Activated T-helper 1 cell treated with anti-CD3 and anti-CD28 coated beads, Interleukin-12 subunit alpha, Interleukin-12 subunit beta, Interleukin-2, Interleukin-4 antibody, amounts not matched to agents 30 ng/mL and 10 ng/mL and 1 ng/mL, durations not matched to agents 14 hours and 24 hours and 36 hours (primary cell): ENCODE data around the gene MAP2K3. TPM values are rescaled to one million over a fixed set of nuclear protein-coding genes. Genes with fewer than 3 reads are reported as not detected.
"Not testable (repeated sequence)": the region's sequence is repeated elsewhere in the genome, so short reads cannot be mapped to it uniquely, and the experiment has no call there.

Experiments
- DNase-seq: peaks from one replicate; pipeline ENCODE4 v3.0.0; 2021; ENCODE audit warnings: low spot score
- H3K27ac Mint-ChIP-seq: one replicate; pipeline ENCODE4 v1.8.0; 2021; ENCODE audit warnings: mild to moderate bottlenecking, mixed read lengths
- H3K27me3 Mint-ChIP-seq: one replicate; pipeline ENCODE4 v1.8.0; 2022; ENCODE audit warnings: mild to moderate bottlenecking, moderate library complexity, mixed read lengths; ENCODE audit not compliant: insufficient read depth
- H3K36me3 Mint-ChIP-seq: one replicate; pipeline ENCODE4 v1.8.0; 2021; ENCODE audit warnings: low read depth, mixed read lengths
- H3K4me1 Mint-ChIP-seq: one replicate; pipeline ENCODE4 v1.8.0; 2021; ENCODE audit warnings: low read depth, mixed read lengths
- H3K4me3 Mint-ChIP-seq: one replicate; pipeline ENCODE4 v1.8.0; 2021; ENCODE audit warnings: mild to moderate bottlenecking, moderate library complexity, mixed read lengths
- H3K9me3 Mint-ChIP-seq: one replicate; pipeline ENCODE4 v1.8.0; 2021; ENCODE audit warnings: mixed read lengths
- intact Hi-C: fragments of 100-400 bp; cut with micrococcal nuclease; formaldehyde crosslinking; loops from one replicate; pipeline ENCODE4 v1.15.1; 2024
- total RNA-seq: library from RNA; stranded (reverse); gene quantifications from 2 replicates; pipeline ENCODE4 v1.2.3, GENCODE V29; 2022

MAP2K3 gene
- total RNA-seq, 1 donor from 2014 or later, result 185 TPM

GRCh38 chr17:21298056-21298982 is 13.8 kb downstream of the MAP2K3 start:
- H3K4me3 Mint-ChIP-seq, result no peak overlapping the region
- DNase-seq, result no peak
- no peak overlapping the region for H3K27ac Mint-ChIP-seq
- peaks cover 9% of the 10 kb centered on the region for H3K9me3 Mint-ChIP-seq
- peaks cover 5% of the 10 kb centered on the region for H3K4me1 Mint-ChIP-seq
- peaks cover 23% of the 10 kb centered on the region for H3K36me3 Mint-ChIP-seq
- H3K27me3 Mint-ChIP-seq, result no peaks in the 10 kb centered on the region
- intact Hi-C loops, result no loop called here

GRCh38 chr17:21298983-21299519 is 14.5 kb downstream of the MAP2K3 start:
- no peak for DNase-seq
- Mint-ChIP-seq H3K4me3 (no peak overlapping the region), H3K27ac (no peak overlapping the region), H3K4me1 (peaks cover 5% of the 10 kb centered on the region), H3K27me3 (no peaks in the 10 kb centered on the region), H3K9me3 (peaks cover 9% of the 10 kb centered on the region), H3K36me3 (peaks cover 29% of the 10 kb centered on the region)
- intact Hi-C loops, result no loop called here

GRCh38 chr17:21299981-21300600 is 15.6 kb downstream of the MAP2K3 start:
- no peak overlapping the region for H3K27ac Mint-ChIP-seq
- peaks cover 4% of the 10 kb centered on the region for H3K9me3 Mint-ChIP-seq
- DNase-seq, result no peak
- H3K4me1 Mint-ChIP-seq, result no peaks in the 10 kb centered on the region
- H3K36me3 Mint-ChIP-seq, result peaks cover 31% of the 10 kb centered on the region
- H3K27me3 Mint-ChIP-seq, result no peaks in the 10 kb centered on the region
- H3K4me3 Mint-ChIP-seq, result no peak overlapping the region
- intact Hi-C loops, result no loop called here

GRCh38 chr17:21300601-21301571 is 16.4 kb downstream of the MAP2K3 start:
- Mint-ChIP-seq H3K27ac (no peak overlapping the region), H3K4me1 (no peaks in the 10 kb centered on the region), H3K9me3 (peaks cover 4% of the 10 kb centered on the region), H3K27me3 (no peaks in the 10 kb centered on the region), H3K4me3 (no peak overlapping the region), H3K36me3 (peaks cover 35% of the 10 kb centered on the region)
- DNase-seq, result no peak
- intact Hi-C loops, result no loop called here

GRCh38 chr17:21301593-21302550 is 17.4 kb downstream of the MAP2K3 start:
- Mint-ChIP-seq H3K9me3 (peaks cover 4% of the 10 kb centered on the region), H3K4me3 (no peak overlapping the region), H3K27ac (no peak overlapping the region), H3K36me3 (peaks cover 40% of the 10 kb centered on the region), H3K4me1 (no peaks in the 10 kb centered on the region), H3K27me3 (no peaks in the 10 kb centered on the region)
- intact Hi-C loops, result no loop called here
- DNase-seq, result no peak

GRCh38 chr17:21302711-21303425 is 18.4 kb downstream of the MAP2K3 start:
- H3K27me3 Mint-ChIP-seq, result no peaks in the 10 kb centered on the region
- peaks cover 4% of the 10 kb centered on the region for H3K9me3 Mint-ChIP-seq
- peaks cover 40% of the 10 kb centered on the region for H3K36me3 Mint-ChIP-seq
- no peak overlapping the region for H3K4me3 Mint-ChIP-seq
- H3K27ac Mint-ChIP-seq, result no peak overlapping the region
- intact Hi-C loops, result no loop called here
- H3K4me1 Mint-ChIP-seq, result no peaks in the 10 kb centered on the region
- no peak for DNase-seq

DNA sequence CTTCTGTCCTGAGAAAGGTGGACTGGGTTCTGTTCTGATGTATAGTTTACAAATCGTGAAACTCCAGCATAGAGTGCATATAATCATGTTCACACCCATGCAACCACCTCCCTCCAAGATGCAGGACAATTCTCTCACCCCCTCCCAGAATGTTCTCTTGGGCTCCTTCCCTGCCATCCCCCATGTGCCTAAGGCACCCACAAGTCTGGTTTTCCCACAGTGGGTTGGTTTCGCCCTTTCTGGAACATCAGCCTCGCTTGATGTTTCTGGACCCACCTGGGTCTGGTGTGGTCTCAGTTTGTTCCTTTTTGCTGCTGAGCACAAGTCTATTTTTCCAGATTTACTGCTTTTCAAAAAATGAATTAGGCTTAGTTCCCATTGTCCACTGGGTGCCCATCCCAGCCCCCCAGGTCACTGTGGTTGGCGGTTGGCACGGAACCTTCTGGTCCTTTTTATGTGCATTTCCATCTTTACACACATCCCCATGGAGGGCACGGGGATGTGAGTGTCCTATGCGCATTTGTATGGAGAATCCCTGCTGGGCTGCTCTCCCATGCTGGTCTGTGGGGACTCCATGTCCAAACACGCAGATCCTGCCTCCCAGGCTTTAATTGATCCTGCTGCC is 19.0 kb downstream of the MAP2K3 start:
- Mint-ChIP-seq H3K4me1 (no peaks in the 10 kb centered on the region), H3K9me3 (peaks cover 5% of the 10 kb centered on the region), H3K27me3 (no peaks in the 10 kb centered on the region), H3K27ac (no peak overlapping the region), H3K4me3 (no peak overlapping the region), H3K36me3 (peaks cover 44% of the 10 kb centered on the region)
- DNase-seq, result no peak
- intact Hi-C loops, result no loop called here

- no peaks in the 10 kb centered on the region for H3K27me3 Mint-ChIP-seq
- peaks cover 50% of the 10 kb centered on the region for H3K36me3 Mint-ChIP-seq
- intact Hi-C loops, result no loop called here
- no peak overlapping the region for H3K4me3 Mint-ChIP-seq
- no peak for DNase-seq
- peaks cover 10% of the 10 kb centered on the region for H3K9me3 Mint-ChIP-seq
- no peaks in the 10 kb centered on the region for H3K4me1 Mint-ChIP-seq
- no peak overlapping the region for H3K27ac Mint-ChIP-seq
Observed at GRCh38 chr17:21304091-21304490, 19.6 kb downstream of the MAP2K3 start.

DNA sequence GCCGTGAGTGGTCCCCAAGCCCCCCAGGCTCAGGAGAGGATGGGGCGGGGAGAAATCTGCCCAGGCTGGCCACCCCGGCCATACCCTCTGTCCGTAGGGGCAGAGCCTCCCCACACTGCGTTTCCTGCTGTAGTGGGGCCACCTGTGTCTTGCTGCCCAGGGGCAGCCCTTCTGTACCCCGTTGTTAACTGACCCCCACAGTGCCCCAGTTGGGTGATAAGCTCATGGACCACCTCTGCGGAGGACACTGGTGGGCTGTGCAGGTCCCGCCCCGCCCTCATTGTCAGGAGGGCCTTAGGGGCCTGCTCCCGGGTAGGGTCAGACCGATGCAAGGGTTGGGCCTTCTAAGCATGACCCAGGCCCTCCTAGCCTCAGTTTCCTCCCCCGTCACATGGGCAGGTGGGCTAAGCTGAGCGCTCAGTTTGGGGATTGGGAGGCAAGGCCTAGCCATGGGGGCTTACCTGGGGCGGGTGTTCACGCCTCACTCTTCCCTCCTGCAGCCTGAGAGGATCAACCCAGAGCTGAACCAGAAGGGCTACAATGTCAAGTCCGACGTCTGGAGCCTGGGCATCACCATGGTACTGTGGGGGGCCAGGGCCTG is 20.1 kb downstream of the MAP2K3 start:
- H3K27me3 Mint-ChIP-seq, intact Hi-C loops, H3K4me1 Mint-ChIP-seq, DNase-seq, H3K27ac Mint-ChIP-seq, H3K4me3 Mint-ChIP-seq: not testable (repeated sequence)
- Mint-ChIP-seq H3K9me3 (peaks cover 10% of the 10 kb centered on the region), H3K36me3 (peaks cover 51% of the 10 kb centered on the region)

DNA sequence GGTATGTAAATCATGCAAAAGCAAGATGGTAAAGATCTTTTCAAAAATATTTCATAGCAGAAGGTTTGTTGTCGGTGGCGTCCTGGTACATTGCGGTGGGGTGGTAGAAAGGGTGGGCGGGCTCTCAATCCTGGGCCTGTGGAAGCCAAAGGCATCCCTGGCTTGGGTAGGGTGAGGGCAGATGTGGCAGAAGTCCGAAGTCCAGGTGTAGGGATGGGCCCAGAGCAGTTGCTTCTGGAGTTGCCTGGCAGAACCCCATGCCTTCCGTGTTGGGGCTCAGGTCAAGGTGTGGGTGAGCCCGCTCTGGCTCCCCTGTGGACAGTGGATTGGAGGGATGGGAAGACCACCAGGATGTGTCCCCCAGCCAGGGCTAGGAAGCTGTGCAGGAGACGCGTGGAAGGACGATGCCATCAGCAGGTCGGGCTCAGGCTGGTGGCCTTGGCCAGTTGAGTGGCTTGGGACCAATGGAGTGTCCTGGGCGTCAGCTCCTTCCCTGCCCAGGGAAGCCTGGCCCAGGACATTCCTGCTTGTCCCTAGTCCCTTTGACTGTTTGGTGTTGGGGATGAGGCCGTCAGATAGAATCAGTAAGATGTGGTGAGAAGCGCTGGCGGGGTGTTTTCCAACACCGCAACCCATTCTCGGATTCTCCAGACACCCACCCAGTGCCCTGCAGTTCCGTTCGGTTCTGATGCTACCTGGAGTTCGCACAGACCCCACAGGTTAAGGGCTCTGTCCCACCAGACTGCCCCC is 21.1 kb downstream of the MAP2K3 start:
- H3K4me3 Mint-ChIP-seq, intact Hi-C loops, H3K27me3 Mint-ChIP-seq, H3K4me1 Mint-ChIP-seq, DNase-seq, H3K27ac Mint-ChIP-seq: not testable (repeated sequence)
- H3K36me3 Mint-ChIP-seq, result peaks cover 55% of the 10 kb centered on the region
- peaks cover 10% of the 10 kb centered on the region for H3K9me3 Mint-ChIP-seq
